ENCODE results near the gene BTK. TPM values are rescaled to one million over a fixed set of nuclear protein-coding genes. Genes with fewer than 3 reads are reported as not detected.

BTK gene
- total RNA-seq, 4 donors from 2014 or later, result 1.5 to 3.6 (median 3.4) TPM

GRCh38 chrX:101391831-101392230, 5.8 kb upstream of the BTK start:
- intact Hi-C loops (cut with DNase I; ENCODE audit: low total_unique reads), result no loop called here
- TF ChIP-seq CTCF (IDR thresholded peaks at IDR 0.05), result no peak
- TF ChIP-seq POLR2A (IDR thresholded peaks at IDR 0.05), result no peak
- H3K4me3 ChIP-seq (ENCODE audit: low read depth, poor library complexity, severe bottlenecking), result no peak overlapping the region
- 41 to 67% methylated on average over 6 of the region's 6 CpGs for WGBS, 2 donors
- no peak for DNase-seq (ENCODE audit: low spot score in 2 of 2)

DNA sequence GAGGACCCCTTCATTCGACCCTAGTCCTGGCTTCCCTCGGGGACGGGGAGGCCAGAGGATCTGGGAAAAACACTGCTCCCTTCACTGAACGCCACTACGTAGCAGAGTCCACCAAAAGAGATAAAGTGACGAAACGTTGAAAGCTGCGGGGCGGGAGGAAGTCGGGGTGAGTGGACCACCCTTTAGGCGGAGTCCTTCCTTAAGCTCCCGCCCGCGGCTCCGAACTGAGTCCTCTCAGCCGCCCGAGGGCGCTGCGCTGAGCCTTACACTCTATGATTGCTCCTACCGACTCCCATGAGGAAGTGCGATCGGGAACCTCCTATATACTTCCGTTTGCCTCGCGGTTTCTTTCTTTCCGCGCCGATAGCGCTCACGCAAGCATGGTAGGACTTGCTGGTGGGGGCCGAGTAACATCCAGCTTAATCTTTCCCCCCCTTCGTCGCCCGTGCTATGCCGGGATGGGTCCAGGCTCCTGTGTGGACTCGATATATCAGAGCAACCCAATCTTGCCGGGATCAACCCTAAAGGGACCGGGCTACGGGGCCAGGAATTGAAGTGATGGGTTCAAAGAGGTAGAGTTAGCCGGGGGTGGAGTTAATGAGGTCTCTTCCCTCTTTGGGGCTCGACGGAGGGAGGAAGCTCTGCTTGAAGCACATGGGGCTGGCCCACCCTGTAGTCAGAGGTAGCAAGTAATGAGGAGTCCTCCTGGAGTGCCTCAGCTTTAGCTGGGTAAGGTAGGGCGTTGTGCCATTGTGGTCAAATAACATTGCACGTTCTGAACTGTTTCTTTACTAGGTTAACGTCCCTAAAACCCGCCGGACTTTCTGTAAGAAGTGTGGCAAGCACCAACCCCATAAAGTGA, 4.9 kb upstream of the BTK start, which contains the start of gene RPL36A:
Gene RPL36A, plus strand, starts transcription at position 348 of the 862 bp plus-strand sequence. Its CDS starts 33 bp downstream, at position 381.
- peak within 1 kb of the TSS; percentile 42 for H3K4me3 ChIP-seq (ENCODE audit: low read depth, poor library complexity, severe bottlenecking)
- intact Hi-C loops (cut with DNase I; ENCODE audit: low total_unique reads), result no loop called here
- WGBS, 2 donors, result 2 to 45% methylated on average over 30 to 47 of the region's 47 CpGs
- TF ChIP-seq CTCF (IDR thresholded peaks at IDR 0.05) (no peak), POLR2A (IDR thresholded peaks at IDR 0.05) (peak in 1 of 2 donors; percentile 55)
- peak; percentile 83 to 97 for DNase-seq (ENCODE audit: low spot score in 2 of 2)

DNA sequence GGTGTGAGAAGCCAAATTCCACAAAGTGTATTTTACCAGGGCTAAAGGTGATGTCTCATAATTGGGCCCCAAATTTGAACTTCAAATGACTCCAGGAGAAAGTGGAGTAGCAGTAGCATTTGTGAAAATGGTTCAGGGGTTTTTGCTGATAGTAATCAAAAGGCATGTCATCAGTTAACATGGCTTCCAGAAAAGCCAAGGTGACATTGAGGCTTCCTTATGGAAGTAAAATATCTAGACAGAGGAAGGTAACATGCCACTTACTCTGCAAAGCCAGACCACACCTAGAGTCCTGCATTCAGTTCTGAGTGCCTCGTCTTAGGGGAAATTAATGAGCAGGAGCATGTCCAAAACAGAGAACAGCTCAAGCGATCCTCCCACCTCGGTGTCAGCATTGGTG, 2.6 kb upstream of the BTK start:
- WGBS, 2 donors, result 88 to 90% methylated on average over 3 of the region's 3 CpGs
- TF ChIP-seq POLR2A (IDR thresholded peaks at IDR 0.05) (no peak), CTCF (IDR thresholded peaks at IDR 0.05) (no peak)

GRCh38 chrX:101386542-101386885, 523 bp upstream of the BTK start:
- no peak for DNase-seq (ENCODE audit: low spot score in 2 of 2)
- intact Hi-C loops (cut with DNase I; ENCODE audit: low total_unique reads), result no loop called here

More for the DNA sequence above, 2.6 kb upstream of the BTK start:
- no peak for DNase-seq (ENCODE audit: low spot score in 2 of 2)
- intact Hi-C loops (cut with DNase I; ENCODE audit: low total_unique reads), result no loop called here
- no peak overlapping the region for H3K4me3 ChIP-seq (ENCODE audit: low read depth, poor library complexity, severe bottlenecking)

DNA sequence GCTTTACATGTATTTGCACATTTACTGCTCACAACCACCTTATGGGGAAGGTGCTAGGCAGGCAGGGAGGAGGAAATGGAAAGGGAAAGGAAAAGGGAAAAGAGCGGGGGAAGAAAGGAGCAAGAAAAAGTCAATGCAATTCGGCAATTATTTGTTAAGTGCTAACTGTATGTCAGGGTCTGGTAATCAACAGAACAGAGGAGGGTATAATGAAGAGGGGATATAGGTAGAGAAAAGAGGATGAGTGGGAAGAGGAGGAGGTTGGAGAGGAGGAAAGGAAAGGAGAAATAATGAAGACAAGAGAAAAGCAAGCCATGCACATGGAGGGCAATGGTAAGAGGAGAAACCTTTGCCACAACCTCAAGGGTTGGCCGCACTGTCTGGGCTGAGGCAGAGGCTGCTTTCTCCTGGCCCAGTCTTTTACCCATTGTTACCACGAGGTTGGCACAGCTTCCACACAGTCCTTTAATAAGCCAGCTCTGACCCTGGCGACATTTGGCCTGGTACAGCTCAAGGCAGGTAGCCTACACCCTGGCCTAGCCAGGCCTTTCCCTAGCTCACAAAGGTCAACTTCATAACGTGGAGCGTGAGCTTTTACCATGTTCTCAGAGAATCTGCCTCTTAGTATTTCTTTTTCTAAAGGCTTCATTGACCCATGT, 836 bp downstream of the BTK start:
- 74 to 83% methylated on average over 6 to 7 of the region's 7 CpGs for WGBS, 2 donors
- H3K4me3 ChIP-seq (ENCODE audit: low read depth, poor library complexity, severe bottlenecking), result no peak overlapping the region
- TF ChIP-seq CTCF (IDR thresholded peaks at IDR 0.05) (no peak), POLR2A (IDR thresholded peaks at IDR 0.05) (no peak)
- no peak for DNase-seq (ENCODE audit: low spot score in 2 of 2)
- intact Hi-C loops (cut with DNase I; ENCODE audit: low total_unique reads), result no loop called here

More at GRCh38 chrX:101386542-101386885, 523 bp upstream of the BTK start:
- no peak for TF ChIP-seq CTCF (IDR thresholded peaks at IDR 0.05)
- no peak for TF ChIP-seq POLR2A (IDR thresholded peaks at IDR 0.05)
- 80 to 81% methylated on average over 6 of the region's 6 CpGs for WGBS, 2 donors
- no peak overlapping the region for H3K4me3 ChIP-seq (ENCODE audit: low read depth, poor library complexity, severe bottlenecking)

All from lower leg skin (tissue), 4 donors.